K562 (cell line): ENCODE data around the gene IRGQ. TPM values are rescaled to one million over a fixed set of nuclear protein-coding genes. Genes with fewer than 3 reads are reported as not detected.

ENCODE experiments used
- DMBX1 ChIP-seq: fragments of 250-450 bp; sonication (Bioruptor Pico); IDR thresholded peaks from 2 replicates; pipeline ENCODE4 v1.8.0; 2022; ENCODE audit warnings: inconsistent platforms, mild to moderate bottlenecking, moderate library complexity, borderline replicate concordance
- EP300 ChIP-seq: IDR thresholded peaks from 2 replicates; pipeline ENCODE4 v1.6.1; 2012; ENCODE audit warnings: low read length, improper control_type of control experiment
- HDAC1 ChIP-seq, 2 experiments: fragments of 450-650 bp; IDR thresholded peaks; 2 replicates each; pipeline ENCODE4 v1.6.1; 2016 to 2017; ENCODE audit warnings: inconsistent platforms in 1 of 2, mild to moderate bottlenecking in 1 of 2, moderate library complexity in 1 of 2
- JUND ChIP-seq, 2 experiments: IDR thresholded peaks; 2 replicates in 1 of 2; 3 replicates in 1 of 2; pipeline ENCODE4 v1.6.1; 2011; ENCODE audit warnings: borderline replicate concordance in 2 of 2, low read depth in 2 of 2, low read length in 2 of 2, improper control_type of control experiment in 1 of 2, missing biosample characterization in 1 of 2, missing genetic modification characterization in 1 of 2, missing genetic modification reagents in 1 of 2
- KDM1A ChIP-seq, 2 experiments: fragments of 450-650 bp; IDR thresholded peaks; 2 replicates each; pipeline ENCODE4 v1.6.1; 2016; ENCODE audit warnings: mild to moderate bottlenecking in 2 of 2
- NEUROD1 ChIP-seq: fragments of 150-350 bp; IDR thresholded peaks from 2 replicates; pipeline ENCODE4 v1.6.1; 2014; ENCODE audit warnings: borderline replicate concordance, low read length, low read depth; ENCODE audit not compliant: partially characterized antibody
- POLR2A ChIP-seq: fragments of 450-650 bp; conservative IDR thresholded peaks from 2 replicates; pipeline ENCODE4 v1.6.1; 2016
- POLR2H ChIP-seq: IDR thresholded peaks from 2 replicates; pipeline ENCODE4 v1.6.1; 2016; ENCODE audit warnings: missing genetic modification characterization, low read depth, mild to moderate bottlenecking, control low read depth, missing compliant biosample characterization, moderate library complexity
- RBM39 ChIP-seq: fragments of 200-400 bp; formaldehyde crosslinking; optimal IDR thresholded peaks from 2 replicates; pipeline ENCODE3; 2018; ENCODE audit warnings: low read depth, low read length
- TAL1 ChIP-seq: fragments of 450-650 bp; IDR thresholded peaks from 2 replicates; pipeline ENCODE4 v1.6.1; 2016; ENCODE audit warnings: mild to moderate bottlenecking
- TEAD4 ChIP-seq, 2 experiments: sonication (generic) in 1 of 2; formaldehyde crosslinking in 1 of 2; IDR thresholded peaks; 2 replicates each; pipeline versions ENCODE4 v1.6.1 to v1.8.0; 2012 to 2022; ENCODE audit warnings: borderline replicate concordance in 1 of 2, inconsistent platforms in 1 of 2, low read length in 1 of 2, mild to moderate bottlenecking in 1 of 2, missing genetic modification reagents in 1 of 2
- YY1 ChIP-seq, 3 experiments: IDR thresholded peaks; 2 replicates each; pipeline ENCODE4 v1.6.1; 2011; ENCODE audit warnings: low read length in 2 of 3, mild to moderate bottlenecking in 2 of 3, moderate library complexity in 2 of 3, borderline replicate concordance in 1 of 3, control low read depth in 1 of 3, low read depth in 1 of 3; ENCODE audit not compliant: insufficient read depth in 3 of 3, insufficient replicate concordance in 2 of 3, control insufficient read depth in 1 of 3, insufficient read length in 1 of 3; ENCODE audit errors: extremely low read depth in 1 of 3
- ZEB2 ChIP-seq: fragments of 450-650 bp; IDR thresholded peaks from 2 replicates; pipeline ENCODE4 v1.6.1; 2016
- ZNF165 ChIP-seq: fragments of 250-450 bp; sonication (Bioruptor Pico); IDR thresholded peaks from 2 replicates; pipeline ENCODE4 v1.4.0; 2020; ENCODE audit warnings: borderline replicate concordance
- ZNF212 ChIP-seq: fragments of 450-650 bp; formaldehyde crosslinking; IDR thresholded peaks from 2 replicates; pipeline ENCODE4 v1.4.0; 2020; ENCODE audit warnings: mild to moderate bottlenecking
- polyA plus RNA-seq, 8 experiments: library from polyadenylated mRNA; depleted of rRNA in 4 of 8; stranded (reverse) in 5 of 8; unstranded in 3 of 8; fragments of >200 nt; fragmentation: Nextera tagmentation in 2 of 8; fragmentation: Illumina TruSeq in 1 of 8; extraction: Ambion mirVana in 2 of 8; extraction: Trizol in 1 of 8; gene quantifications; 2 replicates each; pipeline versions ENCODE4 v1.2.1 to v1.2.3, GENCODE V29; 2011 to 2014; ENCODE audit warnings: inconsistent platforms in 1 of 8, missing spikeins in 1 of 8
- total RNA-seq, 7 experiments: library from RNA; depleted of rRNA in 6 of 7; stranded (reverse); fragments of >200 nt in 6 of 7; fragmentation: Illumina TruSeq in 2 of 7; extraction: Trizol in 2 of 7; gene quantifications; 2 replicates each; pipeline versions ENCODE4 v1.2.1 to v1.2.3, GENCODE V29; 2011 to 2021; ENCODE audit warnings: low replicate concordance in 1 of 7
- TF ChIP-seq, protein P1 (sequence below): sonication (generic); formaldehyde crosslinking; IDR thresholded peaks from 2 replicates; pipeline ENCODE4 v1.8.0; 2022; ENCODE audit warnings: mild to moderate bottlenecking, low read depth, missing genetic modification reagents
- TF ChIP-seq, protein P2 (sequence below): fragments of 250-450 bp; sonication (Bioruptor Pico); IDR thresholded peaks from 2 replicates; pipeline ENCODE4 v1.5.0; 2020; ENCODE audit warnings: mild to moderate bottlenecking, borderline replicate concordance
- TF ChIP-seq, protein P3 (sequence below): fragments of 200-800 bp; sonication (Bioruptor generic); IDR thresholded peaks from 2 replicates; pipeline ENCODE4 v1.6.1; 2017; ENCODE audit warnings: missing genetic modification characterization, missing compliant biosample characterization
- TF ChIP-seq, protein P4 (sequence below), 2 experiments: IDR thresholded peaks; 2 replicates each; pipeline ENCODE4 v1.6.1; 2011; ENCODE audit warnings: borderline replicate concordance in 1 of 2, control low read depth in 1 of 2, low read depth in 1 of 2, low read length in 1 of 2, mild to moderate bottlenecking in 1 of 2, mixed read lengths in 1 of 2, moderate library complexity in 1 of 2; ENCODE audit not compliant: insufficient read depth in 1 of 2, insufficient read length in 1 of 2, poor library complexity in 1 of 2, severe bottlenecking in 1 of 2; ENCODE audit errors: extremely low read depth in 1 of 2

Gene IRGQ
- total and polyA plus RNA-seq, 9 of the 15 experiments (the other 6 are each of a cell fraction or from before 2014, with no cell fraction given) = 3.5 to 19.2 (median 7.9) TPM

DNA sequence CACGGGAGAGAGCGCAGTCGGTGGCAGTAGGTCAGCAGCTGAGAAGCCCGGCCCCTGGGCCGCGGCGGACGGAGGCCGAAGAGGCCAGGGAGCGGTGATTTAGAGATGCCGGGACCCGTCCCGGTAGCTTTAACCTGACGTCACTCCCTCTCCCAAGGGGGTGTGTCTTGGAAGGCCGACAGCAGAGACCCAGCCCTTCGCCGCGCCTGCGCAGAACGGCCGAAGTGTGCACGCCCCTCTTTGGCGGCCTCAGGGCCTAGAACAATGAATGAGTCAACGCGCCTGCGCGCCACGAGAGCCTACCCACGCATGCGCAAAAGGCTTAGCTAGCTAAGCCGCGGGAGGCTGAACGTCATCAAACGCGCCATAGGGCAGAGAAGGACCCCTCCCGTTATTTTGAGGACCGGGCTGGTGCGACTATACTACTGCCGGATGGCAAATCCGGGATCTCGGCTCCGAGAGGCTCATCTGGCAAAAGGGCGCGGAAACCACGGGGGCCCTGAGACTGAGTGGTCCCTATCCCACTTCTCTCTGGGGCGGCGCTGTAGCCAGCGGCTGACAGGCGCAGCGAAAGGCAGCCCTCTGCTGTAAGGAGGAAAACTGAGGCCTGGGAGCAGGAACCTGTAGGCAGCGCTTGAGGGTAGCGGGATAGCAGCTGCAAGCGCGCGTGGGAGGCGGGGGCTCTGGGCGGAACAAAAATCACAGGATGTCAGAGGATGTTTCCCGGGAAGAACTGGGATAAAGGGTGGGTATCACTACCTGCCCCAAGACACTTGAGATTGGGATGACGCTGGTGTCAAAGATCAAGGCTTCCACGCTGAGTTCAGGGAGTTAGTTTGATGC, at the start of gene IRGQ, which contains the start of gene ZNF576 (continued):
- TF ChIP-seq KDM1A (IDR thresholded peaks at IDR 0.05) (peak in 1 of 2 experiments; percentile 20; a peak in 3 of 4 replicates), DMBX1 (peak; percentile 39), JUND (IDR thresholded peaks at IDR 0.05; ENCODE audit: borderline replicate concordance, low read depth, low read length) (peak; percentile 89), JUND (tag; IDR thresholded peaks at IDR 0.05; ENCODE audit: borderline replicate concordance, low read depth, low read length) (peak; percentile 75; the same call in 1 of the 3 replicates), TAL1 (peak; percentile 36; the same call in 1 of the 2 replicates), EP300 (no peak; the same call in 1 of the 2 replicates), NEUROD1 (peak; percentile 81), TEAD4 (IDR thresholded peaks at IDR 0.05; ENCODE audit: low read length) (peak; percentile 49), TEAD4 (CRISPR knock-in tag; IDR thresholded peaks at IDR 0.05; ENCODE audit: borderline replicate concordance) (no peak), ZNF212 (CRISPR knock-in tag) (no peak), HDAC1 (IDR thresholded peaks at IDR 0.05) (peak in 1 of 2 experiments; percentile 86; a peak in 2 of 4 replicates), POLR2H (peak; percentile 19; the same call in 1 of the 2 replicates), YY1 (IDR thresholded peaks at IDR 0.05; ENCODE audit: borderline replicate concordance in 1 of 3, control insufficient read depth in 1 of 3, extremely low read depth in 1 of 3, insufficient read depth in 3 of 3, insufficient read length in 1 of 3, insufficient replicate concordance in 2 of 3, low read depth in 1 of 3, low read length in 2 of 3) (peak in 1 of 3 experiments; percentile 14), POLR2A (peak; percentile 63), ZEB2 (no peak), ZNF165 (CRISPR knock-in tag) (peak; percentile 46; the same call in 1 of the 2 replicates), RBM39 (peak; percentile 54)
- TF ChIP-seq, protein P1, sequence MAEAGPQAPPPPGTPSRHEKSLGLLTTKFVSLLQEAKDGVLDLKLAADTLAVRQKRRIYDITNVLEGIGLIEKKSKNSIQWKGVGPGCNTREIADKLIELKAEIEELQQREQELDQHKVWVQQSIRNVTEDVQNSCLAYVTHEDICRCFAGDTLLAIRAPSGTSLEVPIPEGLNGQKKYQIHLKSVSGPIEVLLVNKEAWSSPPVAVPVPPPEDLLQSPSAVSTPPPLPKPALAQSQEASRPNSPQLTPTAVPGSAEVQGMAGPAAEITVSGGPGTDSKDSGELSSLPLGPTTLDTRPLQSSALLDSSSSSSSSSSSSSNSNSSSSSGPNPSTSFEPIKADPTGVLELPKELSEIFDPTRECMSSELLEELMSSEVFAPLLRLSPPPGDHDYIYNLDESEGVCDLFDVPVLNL = 0 out of 2 replicates have a peak, but pooled peaks have one; percentile 23
- TF ChIP-seq, protein P2, sequence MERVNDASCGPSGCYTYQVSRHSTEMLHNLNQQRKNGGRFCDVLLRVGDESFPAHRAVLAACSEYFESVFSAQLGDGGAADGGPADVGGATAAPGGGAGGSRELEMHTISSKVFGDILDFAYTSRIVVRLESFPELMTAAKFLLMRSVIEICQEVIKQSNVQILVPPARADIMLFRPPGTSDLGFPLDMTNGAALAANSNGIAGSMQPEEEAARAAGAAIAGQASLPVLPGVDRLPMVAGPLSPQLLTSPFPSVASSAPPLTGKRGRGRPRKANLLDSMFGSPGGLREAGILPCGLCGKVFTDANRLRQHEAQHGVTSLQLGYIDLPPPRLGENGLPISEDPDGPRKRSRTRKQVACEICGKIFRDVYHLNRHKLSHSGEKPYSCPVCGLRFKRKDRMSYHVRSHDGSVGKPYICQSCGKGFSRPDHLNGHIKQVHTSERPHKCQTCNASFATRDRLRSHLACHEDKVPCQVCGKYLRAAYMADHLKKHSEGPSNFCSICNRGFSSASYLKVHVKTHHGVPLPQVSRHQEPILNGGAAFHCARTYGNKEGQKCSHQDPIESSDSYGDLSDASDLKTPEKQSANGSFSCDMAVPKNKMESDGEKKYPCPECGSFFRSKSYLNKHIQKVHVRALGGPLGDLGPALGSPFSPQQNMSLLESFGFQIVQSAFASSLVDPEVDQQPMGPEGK (CRISPR knock-in tag) = no peak; the same call in 1 of the 2 replicates
- TF ChIP-seq, protein P3, sequence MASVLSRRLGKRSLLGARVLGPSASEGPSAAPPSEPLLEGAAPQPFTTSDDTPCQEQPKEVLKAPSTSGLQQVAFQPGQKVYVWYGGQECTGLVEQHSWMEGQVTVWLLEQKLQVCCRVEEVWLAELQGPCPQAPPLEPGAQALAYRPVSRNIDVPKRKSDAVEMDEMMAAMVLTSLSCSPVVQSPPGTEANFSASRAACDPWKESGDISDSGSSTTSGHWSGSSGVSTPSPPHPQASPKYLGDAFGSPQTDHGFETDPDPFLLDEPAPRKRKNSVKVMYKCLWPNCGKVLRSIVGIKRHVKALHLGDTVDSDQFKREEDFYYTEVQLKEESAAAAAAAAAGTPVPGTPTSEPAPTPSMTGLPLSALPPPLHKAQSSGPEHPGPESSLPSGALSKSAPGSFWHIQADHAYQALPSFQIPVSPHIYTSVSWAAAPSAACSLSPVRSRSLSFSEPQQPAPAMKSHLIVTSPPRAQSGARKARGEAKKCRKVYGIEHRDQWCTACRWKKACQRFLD (CRISPR knock-in tag) = peak; percentile 75; the same call in 1 of the 2 replicates
- TF ChIP-seq, protein P4, sequence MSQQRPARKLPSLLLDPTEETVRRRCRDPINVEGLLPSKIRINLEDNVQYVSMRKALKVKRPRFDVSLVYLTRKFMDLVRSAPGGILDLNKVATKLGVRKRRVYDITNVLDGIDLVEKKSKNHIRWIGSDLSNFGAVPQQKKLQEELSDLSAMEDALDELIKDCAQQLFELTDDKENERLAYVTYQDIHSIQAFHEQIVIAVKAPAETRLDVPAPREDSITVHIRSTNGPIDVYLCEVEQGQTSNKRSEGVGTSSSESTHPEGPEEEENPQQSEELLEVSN (IDR thresholded peaks at IDR 0.05; ENCODE audit: borderline replicate concordance in 1 of 2, extremely low read depth in 1 of 2, insufficient read depth in 1 of 2, insufficient read length in 1 of 2, low read depth in 1 of 2, low read length in 1 of 2, poor library complexity in 1 of 2, severe bottlenecking in 1 of 2) = peak in 1 of 2 experiments; percentile 32
